GM12878 (cell line): ENCODE data around the gene NES. TPM values are rescaled to one million over a fixed set of nuclear protein-coding genes. Genes with fewer than 3 reads are reported as not detected.

Experiments used
- ATAC-seq: fragments of 200-7000 bp; cut with Tn5 transposase; 3 replicates; pipeline ENCODE4 v1.9.1; 2020; ENCODE audit warnings: mild to moderate bottlenecking, moderate library complexity
- BruUV-seq: library from RNA; stranded (reverse); fragments of 400-500 nt; replicated peaks from 2 replicates; lab custom pipeline; 2021; lab: Mats Ljungman, UMichigan
- CTCF ChIA-PET: fragments of 300-600 bp; sonication (Branson Sonifier 250); formaldehyde crosslinking; extraction: SDS; loops from one replicate; lab custom pipeline; 2021; ENCODE audit warnings: inconsistent platforms; lab: Yijun Ruan, JAX
- POLR2A ChIA-PET: fragments of 350-600 bp; formaldehyde crosslinking; extraction: SDS; loops from one replicate; lab custom pipeline; 2021; ENCODE audit warnings: inconsistent platforms; lab: Charles Lee
- RAD21 ChIA-PET: fragments of 300-600 bp; sonication (Branson Sonifier 250); formaldehyde crosslinking; loops from one replicate; lab custom pipeline; 2023; ENCODE audit warnings: antibody characterized with exemption; ENCODE audit not compliant: unreplicated experiment; lab: Charles Lee
- SMC1A ChIA-PET: fragments of 300-600 bp; sonication (Branson Sonifier 250); formaldehyde crosslinking; loops from one replicate; lab custom pipeline; 2023; ENCODE audit not compliant: unreplicated experiment, uncharacterized antibody; lab: Charles Lee
- DNase-seq: peaks from one replicate; pipeline ENCODE4 v3.0.0-alpha.2; 2011; ENCODE audit warnings: low read depth, low spot score
- FAIRE-seq: peaks from 3 replicates; lab custom pipeline; 2011; peaks lifted over from hg19 to GRCh38; lab: Jason Lieb, UNC
- H2AFZ ChIP-seq: 2 replicates; pipeline ENCODE4 v1.6.0; 2011; ENCODE audit warnings: low read depth, low read length, control low read depth; ENCODE audit not compliant: control insufficient read depth
- H3K27ac ChIP-seq: 2 replicates; pipeline ENCODE4 v1.5.1; 2011; ENCODE audit warnings: control low read depth; ENCODE audit not compliant: control insufficient read depth, insufficient read depth
- H3K27me3 ChIP-seq, 2 experiments: replicated peaks in 1 of 2; 2 replicates each; pipeline versions ENCODE4 v1.6.0 to v1.6.1; 2011; ENCODE audit warnings: low read length in 1 of 2; ENCODE audit not compliant: control insufficient read depth in 2 of 2, insufficient read depth in 2 of 2
- H3K36me3 ChIP-seq, 2 experiments: 2 replicates each; pipeline ENCODE4 v1.5.1; 2011; ENCODE audit warnings: low read length in 1 of 2; ENCODE audit not compliant: control insufficient read depth in 2 of 2, insufficient read depth in 2 of 2
- H3K4me1 ChIP-seq: 2 replicates; pipeline ENCODE4 v1.6.1; 2011; ENCODE audit warnings: mild to moderate bottlenecking, low read length, moderate library complexity, mixed read lengths; ENCODE audit not compliant: control insufficient read depth, insufficient read depth
- H3K4me2 ChIP-seq: 2 replicates; pipeline ENCODE4 v1.6.0; 2011; ENCODE audit warnings: control low read depth; ENCODE audit not compliant: control insufficient read depth, insufficient read depth
- H3K4me3 ChIP-seq: fragments of 200-600 bp; sonication (generic); 2 replicates; pipeline ENCODE4 v1.5.1; 2016
- H3K79me2 ChIP-seq: 2 replicates; pipeline ENCODE4 v1.6.0; 2011; ENCODE audit warnings: low read length; ENCODE audit not compliant: control insufficient read depth, insufficient read depth
- H3K9ac ChIP-seq: 2 replicates; pipeline ENCODE4 v1.8.0; 2011; ENCODE audit warnings: low read length, control low read depth, mixed read lengths; ENCODE audit not compliant: control insufficient read depth, insufficient read depth
- H3K9me3 ChIP-seq: replicated peaks from 3 replicates; pipeline ENCODE4 v1.5.1; 2011; ENCODE audit warnings: mild to moderate bottlenecking, low read length; ENCODE audit not compliant: control insufficient read depth, insufficient read depth
- H4K20me1 ChIP-seq: 2 replicates; pipeline ENCODE4 v1.6.0; 2011; ENCODE audit not compliant: control insufficient read depth, insufficient read depth
- MEF2B ChIP-seq: fragments of 450-650 bp; IDR thresholded peaks from 2 replicates; pipeline ENCODE4 v1.6.1; 2018; ENCODE audit warnings: mild to moderate bottlenecking, moderate library complexity; ENCODE audit not compliant: partially characterized antibody, poor library complexity, severe bottlenecking
- NFYA ChIP-seq: IDR thresholded peaks from 2 replicates; pipeline ENCODE4 v1.6.1; 2011; ENCODE audit warnings: low read depth, mild to moderate bottlenecking, low read length, improper control_type of control experiment, borderline replicate concordance
- NR2C1 ChIP-seq: fragments of 450-650 bp; IDR thresholded peaks from 2 replicates; pipeline ENCODE4 v1.6.1; 2017; ENCODE audit warnings: antibody characterized with exemption, mild to moderate bottlenecking, moderate library complexity
- RAD21 ChIP-seq: IDR thresholded peaks from 2 replicates; pipeline ENCODE4 v1.6.1; 2011; ENCODE audit warnings: mild to moderate bottlenecking, low read depth, low read length, moderate library complexity; ENCODE audit not compliant: insufficient read depth
- SPI1 ChIP-seq: IDR thresholded peaks from 2 replicates; pipeline ENCODE4 v1.6.1; 2011; ENCODE audit warnings: low read depth, mild to moderate bottlenecking, low read length, moderate library complexity, borderline replicate concordance; ENCODE audit not compliant: insufficient read depth
- SUPT20H ChIP-seq: IDR thresholded peaks from 2 replicates; pipeline ENCODE4 v1.6.1; 2011; ENCODE audit warnings: low read depth, mild to moderate bottlenecking, low read length, moderate library complexity, borderline replicate concordance; ENCODE audit not compliant: control insufficient read depth
- TCF3 ChIP-seq: IDR thresholded peaks from 2 replicates; pipeline ENCODE4 v1.6.1; 2012; ENCODE audit warnings: low read depth, mild to moderate bottlenecking, low read length, borderline replicate concordance; ENCODE audit not compliant: insufficient read depth
- TCF7 ChIP-seq: IDR thresholded peaks from 2 replicates; pipeline ENCODE4 v1.6.1; 2014; ENCODE audit warnings: antibody characterized with exemption, borderline replicate concordance
- WGBS: methylation state at CpG from one replicate; pipeline ENCODE4 v1.1.6; 2016; ENCODE audit warnings: low lambda C conversion rate; ENCODE audit not compliant: insufficient replicate concordance, insufficient coverage; ENCODE audit errors: missing lambda C conversion rate; 5-methylcytosine and 5-hydroxymethylcytosine counted together
- in situ Hi-C: fragments of 300-500 bp; cut with MboI; formaldehyde crosslinking; loops from 9 replicates; pipeline ENCODE4 v1.14.3; 2018; ENCODE audit warnings: mixed read lengths
- intact Hi-C: fragments of 100-400 bp; cut with micrococcal nuclease; formaldehyde crosslinking; loops from one replicate; pipeline ENCODE4 v1.14.2; 2022; ENCODE audit not compliant: unreplicated experiment
- polyA plus RNA-seq, 11 experiments: library from polyadenylated mRNA; depleted of rRNA in 4 of 11; unstranded in 6 of 11; stranded (reverse) in 5 of 11; fragments of >200 nt; fragmentation: Nextera tagmentation in 4 of 11; fragmentation: Illumina TruSeq in 1 of 11; extraction: Ambion mirVana in 4 of 11; extraction: Trizol in 1 of 11; gene quantifications; 1 replicate in 1 of 11; 2 replicates in 10 of 11; pipeline versions ENCODE4 v1.2.1 to v1.2.3, GENCODE V29; 2011 to 2016; ENCODE audit warnings: inconsistent platforms in 2 of 11, missing spikeins in 2 of 11, low read depth in 1 of 11
- total RNA-seq, 4 experiments: library from RNA; depleted of rRNA in 3 of 4; stranded (reverse); fragments of >200 nt in 3 of 4; fragmentation: Illumina TruSeq in 1 of 4; extraction: Trizol in 1 of 4; gene quantifications; 2 replicates each; pipeline versions ENCODE4 v1.2.1 to v1.2.3, GENCODE V29; 2013 to 2021
- TF ChIP-seq, protein P1 (sequence below): fragments of 450-650 bp; IDR thresholded peaks from 2 replicates; pipeline ENCODE4 v1.6.1; 2018; ENCODE audit warnings: borderline replicate concordance, mild to moderate bottlenecking; ENCODE audit not compliant: partially characterized antibody
- TF ChIP-seq, protein P2 (sequence below): fragments of 450-650 bp; IDR thresholded peaks from 2 replicates; pipeline ENCODE4 v1.6.1; 2017; ENCODE audit warnings: mild to moderate bottlenecking, low read depth, inconsistent platforms; ENCODE audit not compliant: poor library complexity, severe bottlenecking
- TF ChIP-seq, protein P3 (sequence below): IDR thresholded peaks from 2 replicates; pipeline ENCODE4 v1.6.1; 2011; ENCODE audit warnings: mild to moderate bottlenecking, low read depth, low read length, moderate library complexity; ENCODE audit not compliant: insufficient replicate concordance
- TF ChIP-seq, protein P4 (sequence below): IDR thresholded peaks from 2 replicates; pipeline ENCODE4 v1.6.1; 2012; ENCODE audit warnings: low read length, inconsistent platforms
- TF ChIP-seq, protein P5 (sequence below): IDR thresholded peaks from 2 replicates; pipeline ENCODE4 v1.6.1; 2011; ENCODE audit warnings: borderline replicate concordance, low read depth, mild to moderate bottlenecking, moderate library complexity, low read length; ENCODE audit not compliant: insufficient read depth, poor library complexity, severe bottlenecking

Gene NES
- total and polyA plus RNA-seq, 10 of the 15 experiments (the other 5 are each of a cell fraction or from before 2014, with no cell fraction given): under 0.01 to 0.15 (median 0.02) TPM; not detected in 4

DNA sequence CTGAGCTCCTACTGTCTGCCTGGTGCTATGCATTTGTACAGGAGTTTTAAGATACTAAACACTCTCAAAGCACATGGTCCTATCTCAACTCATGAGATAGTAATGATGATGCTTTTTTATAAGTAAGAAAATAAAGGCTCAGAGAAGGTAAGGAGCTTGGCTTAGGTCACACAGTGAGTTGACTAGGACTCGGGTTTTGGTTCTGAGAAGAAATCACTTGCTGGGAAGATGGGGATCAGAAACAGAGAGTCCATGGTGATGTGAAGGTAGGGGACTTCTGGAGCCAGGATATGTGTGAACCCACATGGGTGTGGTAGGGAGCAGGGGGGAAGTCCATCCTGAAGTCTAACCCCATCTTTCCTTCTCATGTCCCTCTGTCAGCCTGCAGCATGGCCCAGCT, 31.5 kb downstream of the NES start:
- Histone ChIP-seq H3K27me3 (peaks cover 0 to 2% of the 10 kb centered on the region in 2 experiments; a peak in 3 of 4 replicates), H3K4me1 (peaks cover 8% of the 10 kb centered on the region), H3K9ac (no peak overlapping the region), H3K4me2 (no peak overlapping the region), H3K27ac (no peak overlapping the region), H4K20me1 (no peaks in the 10 kb centered on the region), H3K79me2 (no peaks in the 10 kb centered on the region), H3K9me3 (no peaks in the 10 kb centered on the region), H3K4me3 (no peak overlapping the region), H3K36me3 (no peaks in the 10 kb centered on the region), H2AFZ (no peak overlapping the region)
- SMC1A ChIA-PET: no interaction called here
- POLR2A ChIA-PET: interaction anchor here (0.6 kb wide), 1 partner anchor 375 kb away, joined by 3 read pairs; no protein-coding TSS in a partner anchor
- no peak for ATAC-seq
- no TSS peak for BruUV-seq
- DNase-seq: no peak
- RAD21 ChIA-PET: no interaction called here
- intact Hi-C loops: no loop called here
- CTCF ChIA-PET: interaction anchor here (0.6 to 0.8 kb wide), 2 partner anchors 41 to 260 kb away, joined by 3 read pairs; no protein-coding TSS in a partner anchor
- FAIRE-seq: no peak
- in situ Hi-C loops: no loop called here
- WGBS: 85% methylated on average over 1 of the region's 1 CpG
- TF ChIP-seq TCF3 (no peak), SUPT20H (no peak), SPI1 (no peak), RAD21 (no peak), MEF2B (no peak), NFYA (no peak), TCF7 (no peak), NR2C1 (no peak)
- TF ChIP-seq, protein P1, sequence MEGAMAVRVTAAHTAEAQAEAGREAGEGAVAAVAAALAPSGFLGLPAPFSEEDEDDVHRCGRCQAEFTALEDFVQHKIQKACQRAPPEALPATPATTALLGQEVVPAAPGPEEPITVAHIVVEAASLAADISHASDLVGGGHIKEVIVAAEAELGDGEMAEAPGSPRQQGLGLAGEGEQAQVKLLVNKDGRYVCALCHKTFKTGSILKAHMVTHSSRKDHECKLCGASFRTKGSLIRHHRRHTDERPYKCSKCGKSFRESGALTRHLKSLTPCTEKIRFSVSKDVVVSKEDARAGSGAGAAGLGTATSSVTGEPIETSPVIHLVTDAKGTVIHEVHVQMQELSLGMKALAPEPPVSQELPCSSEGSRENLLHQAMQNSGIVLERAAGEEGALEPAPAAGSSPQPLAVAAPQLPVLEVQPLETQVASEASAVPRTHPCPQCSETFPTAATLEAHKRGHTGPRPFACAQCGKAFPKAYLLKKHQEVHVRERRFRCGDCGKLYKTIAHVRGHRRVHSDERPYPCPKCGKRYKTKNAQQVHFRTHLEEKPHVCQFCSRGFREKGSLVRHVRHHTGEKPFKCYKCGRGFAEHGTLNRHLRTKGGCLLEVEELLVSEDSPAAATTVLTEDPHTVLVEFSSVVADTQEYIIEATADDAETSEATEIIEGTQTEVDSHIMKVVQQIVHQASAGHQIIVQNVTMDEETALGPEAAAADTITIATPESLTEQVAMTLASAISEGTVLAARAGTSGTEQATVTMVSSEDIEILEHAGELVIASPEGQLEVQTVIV: no peak
- TF ChIP-seq, protein P2, sequence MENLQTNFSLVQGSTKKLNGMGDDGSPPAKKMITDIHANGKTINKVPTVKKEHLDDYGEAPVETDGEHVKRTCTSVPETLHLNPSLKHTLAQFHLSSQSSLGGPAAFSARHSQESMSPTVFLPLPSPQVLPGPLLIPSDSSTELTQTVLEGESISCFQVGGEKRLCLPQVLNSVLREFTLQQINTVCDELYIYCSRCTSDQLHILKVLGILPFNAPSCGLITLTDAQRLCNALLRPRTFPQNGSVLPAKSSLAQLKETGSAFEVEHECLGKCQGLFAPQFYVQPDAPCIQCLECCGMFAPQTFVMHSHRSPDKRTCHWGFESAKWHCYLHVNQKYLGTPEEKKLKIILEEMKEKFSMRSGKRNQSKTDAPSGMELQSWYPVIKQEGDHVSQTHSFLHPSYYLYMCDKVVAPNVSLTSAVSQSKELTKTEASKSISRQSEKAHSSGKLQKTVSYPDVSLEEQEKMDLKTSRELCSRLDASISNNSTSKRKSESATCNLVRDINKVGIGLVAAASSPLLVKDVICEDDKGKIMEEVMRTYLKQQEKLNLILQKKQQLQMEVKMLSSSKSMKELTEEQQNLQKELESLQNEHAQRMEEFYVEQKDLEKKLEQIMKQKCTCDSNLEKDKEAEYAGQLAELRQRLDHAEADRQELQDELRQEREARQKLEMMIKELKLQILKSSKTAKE: no peak
- TF ChIP-seq, protein P3, sequence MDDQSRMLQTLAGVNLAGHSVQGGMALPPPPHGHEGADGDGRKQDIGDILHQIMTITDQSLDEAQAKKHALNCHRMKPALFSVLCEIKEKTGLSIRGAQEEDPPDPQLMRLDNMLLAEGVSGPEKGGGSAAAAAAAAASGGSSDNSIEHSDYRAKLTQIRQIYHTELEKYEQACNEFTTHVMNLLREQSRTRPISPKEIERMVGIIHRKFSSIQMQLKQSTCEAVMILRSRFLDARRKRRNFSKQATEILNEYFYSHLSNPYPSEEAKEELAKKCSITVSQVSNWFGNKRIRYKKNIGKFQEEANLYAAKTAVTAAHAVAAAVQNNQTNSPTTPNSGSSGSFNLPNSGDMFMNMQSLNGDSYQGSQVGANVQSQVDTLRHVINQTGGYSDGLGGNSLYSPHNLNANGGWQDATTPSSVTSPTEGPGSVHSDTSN: no peak
- TF ChIP-seq, protein P4, sequence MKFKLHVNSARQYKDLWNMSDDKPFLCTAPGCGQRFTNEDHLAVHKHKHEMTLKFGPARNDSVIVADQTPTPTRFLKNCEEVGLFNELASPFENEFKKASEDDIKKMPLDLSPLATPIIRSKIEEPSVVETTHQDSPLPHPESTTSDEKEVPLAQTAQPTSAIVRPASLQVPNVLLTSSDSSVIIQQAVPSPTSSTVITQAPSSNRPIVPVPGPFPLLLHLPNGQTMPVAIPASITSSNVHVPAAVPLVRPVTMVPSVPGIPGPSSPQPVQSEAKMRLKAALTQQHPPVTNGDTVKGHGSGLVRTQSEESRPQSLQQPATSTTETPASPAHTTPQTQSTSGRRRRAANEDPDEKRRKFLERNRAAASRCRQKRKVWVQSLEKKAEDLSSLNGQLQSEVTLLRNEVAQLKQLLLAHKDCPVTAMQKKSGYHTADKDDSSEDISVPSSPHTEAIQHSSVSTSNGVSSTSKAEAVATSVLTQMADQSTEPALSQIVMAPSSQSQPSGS: no peak
- TF ChIP-seq, protein P5, sequence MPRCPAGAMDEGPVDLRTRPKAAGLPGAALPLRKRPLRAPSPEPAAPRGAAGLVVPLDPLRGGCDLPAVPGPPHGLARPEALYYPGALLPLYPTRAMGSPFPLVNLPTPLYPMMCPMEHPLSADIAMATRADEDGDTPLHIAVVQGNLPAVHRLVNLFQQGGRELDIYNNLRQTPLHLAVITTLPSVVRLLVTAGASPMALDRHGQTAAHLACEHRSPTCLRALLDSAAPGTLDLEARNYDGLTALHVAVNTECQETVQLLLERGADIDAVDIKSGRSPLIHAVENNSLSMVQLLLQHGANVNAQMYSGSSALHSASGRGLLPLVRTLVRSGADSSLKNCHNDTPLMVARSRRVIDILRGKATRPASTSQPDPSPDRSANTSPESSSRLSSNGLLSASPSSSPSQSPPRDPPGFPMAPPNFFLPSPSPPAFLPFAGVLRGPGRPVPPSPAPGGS: no peak
